Activated CD8-positive, alpha-beta T cell treated with anti-CD3 and anti-CD28 coated beads, Interleukin-2, amount 10 ng/mL, durations not matched to agents 7 days and 5 days (primary cell): ENCODE data around the gene CST2. TPM values are rescaled to one million over a fixed set of nuclear protein-coding genes. Genes with fewer than 3 reads are reported as not detected.
"Not testable (repeated sequence)": the region's sequence is repeated elsewhere in the genome, so short reads cannot be mapped to it uniquely, and the experiment has no call there.

Source experiments
- ATAC-seq: fragments of 150-1000 bp; cut with Tn5 transposase; one replicate; pipeline ENCODE4 v1.10.0; 2021; ENCODE audit warnings: moderate library complexity
- CTCF ChIA-PET: fragments of 350-600 bp; sonication (Branson Sonifier 250); formaldehyde crosslinking; loops from one replicate; lab custom pipeline; 2021; ENCODE audit warnings: antibody characterized with exemption; lab: Charles Lee
- POLR2A ChIA-PET: fragments of 350-600 bp; sonication (Branson Sonifier 250); formaldehyde crosslinking; loops from one replicate; lab custom pipeline; 2021; ENCODE audit warnings: antibody characterized with exemption; lab: Charles Lee
- DNase-seq: peaks from one replicate; pipeline ENCODE4 v3.0.0-alpha.2; 2020
- H3K27ac Mint-ChIP-seq: one replicate; pipeline ENCODE4 v1.8.0; 2021; ENCODE audit warnings: mild to moderate bottlenecking, mixed read lengths
- H3K27me3 Mint-ChIP-seq: one replicate; pipeline ENCODE4 v1.8.0; 2021; ENCODE audit warnings: low read depth, mixed read lengths
- H3K36me3 Mint-ChIP-seq: one replicate; pipeline ENCODE4 v1.8.0; 2021; ENCODE audit warnings: low read depth, mixed read lengths
- H3K4me1 Mint-ChIP-seq: one replicate; pipeline ENCODE4 v1.8.0; 2021; ENCODE audit warnings: low read depth, mixed read lengths
- H3K4me3 Mint-ChIP-seq: one replicate; pipeline ENCODE4 v1.8.0; 2021; ENCODE audit warnings: mild to moderate bottlenecking, mixed read lengths
- H3K9me3 Mint-ChIP-seq: one replicate; pipeline ENCODE4 v1.8.0; 2022; ENCODE audit warnings: mixed read lengths; ENCODE audit not compliant: insufficient read depth
- total RNA-seq, 2 experiments: library from RNA; stranded (reverse); gene quantifications; one replicate each; pipeline ENCODE4 v1.2.3, GENCODE V29; 2021

The CST2 gene
- total RNA-seq, 2 experiments from 2014 or later = not detected

DNA sequence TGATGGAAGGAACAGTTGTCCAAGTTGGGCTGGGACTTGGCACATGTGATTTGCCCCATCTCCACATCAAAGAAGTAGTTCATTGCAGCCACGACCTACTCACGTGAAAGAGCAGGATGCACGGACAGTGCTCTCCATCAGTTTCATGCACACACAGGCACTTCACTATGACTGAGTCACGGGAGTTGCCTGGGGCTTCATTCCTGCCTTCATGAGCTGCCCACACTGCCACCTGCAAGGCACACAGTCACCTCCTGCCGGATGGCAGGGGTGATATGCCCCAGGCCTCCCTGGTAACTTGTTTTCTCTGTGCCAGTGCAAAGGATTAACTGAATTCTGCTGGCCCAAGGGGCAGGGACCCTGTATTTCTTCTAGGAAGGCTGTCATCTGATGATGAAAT, 30.2 kb upstream of the CST2 start:
- no peak for ATAC-seq
- POLR2A ChIA-PET = no interaction called here

GRCh38 chr20:23856226-23856625, 29.7 kb upstream of the CST2 start:
- no peak overlapping the region for H3K4me3 Mint-ChIP-seq
- ChIA-PET POLR2A (no interaction called here), CTCF (no interaction called here)
- H3K27me3 Mint-ChIP-seq = no peaks in the 10 kb centered on the region
- no peaks in the 10 kb centered on the region for H3K4me1 Mint-ChIP-seq
- no peak for DNase-seq
- H3K9me3 Mint-ChIP-seq = no peaks in the 10 kb centered on the region
- no peaks in the 10 kb centered on the region for H3K36me3 Mint-ChIP-seq
- ATAC-seq = no peak
- no peak overlapping the region for H3K27ac Mint-ChIP-seq

More for the DNA sequence above, 30.2 kb upstream of the CST2 start:
- no peak for DNase-seq
- no peaks in the 10 kb centered on the region for H3K9me3 Mint-ChIP-seq
- CTCF ChIA-PET = no interaction called here
- H3K36me3 Mint-ChIP-seq = no peaks in the 10 kb centered on the region
- H3K4me3 Mint-ChIP-seq = no peak overlapping the region
- no peak overlapping the region for H3K27ac Mint-ChIP-seq
- no peaks in the 10 kb centered on the region for H3K4me1 Mint-ChIP-seq
- no peaks in the 10 kb centered on the region for H3K27me3 Mint-ChIP-seq

- H3K27ac Mint-ChIP-seq = no peak overlapping the region
- no peak for ATAC-seq
- no peak for DNase-seq
- CTCF ChIA-PET = no interaction called here
- POLR2A ChIA-PET = no interaction called here
- peaks cover 12% of the 10 kb centered on the region for H3K27me3 Mint-ChIP-seq
- H3K9me3 Mint-ChIP-seq = no peaks in the 10 kb centered on the region
- no peaks in the 10 kb centered on the region for H3K4me1 Mint-ChIP-seq
- no peak overlapping the region for H3K4me3 Mint-ChIP-seq
- H3K36me3 Mint-ChIP-seq = no peaks in the 10 kb centered on the region
Observed at GRCh38 chr20:23841693-23842092, 15.2 kb upstream of the CST2 start.

DNA sequence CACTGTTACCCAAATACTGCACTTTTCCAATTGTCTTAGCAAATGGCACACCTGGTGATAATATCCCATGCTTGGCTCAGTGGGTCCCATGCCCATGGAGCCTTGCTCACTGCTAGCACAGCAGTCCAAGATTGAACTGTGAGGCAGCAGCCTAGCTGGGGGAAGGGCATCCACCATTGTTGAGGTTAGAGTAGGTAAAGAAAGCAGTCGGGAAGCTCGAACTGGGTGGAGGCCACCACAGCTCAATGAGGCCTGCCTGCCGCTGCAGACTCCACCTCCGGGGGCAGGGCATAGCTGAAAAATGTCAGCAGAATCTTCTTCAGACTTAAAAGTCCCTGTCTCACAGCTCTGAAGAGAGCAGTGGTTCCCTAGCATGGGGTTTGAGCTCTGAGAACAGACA, 9.2 kb upstream of the CST2 start:
- ATAC-seq (no peak), DNase-seq (no peak)
- CTCF ChIA-PET = no interaction called here
- H3K4me1 Mint-ChIP-seq = no peaks in the 10 kb centered on the region
- no peak overlapping the region for H3K27ac Mint-ChIP-seq
- POLR2A ChIA-PET = no interaction called here
- H3K4me3 Mint-ChIP-seq = no peak overlapping the region
- no peaks in the 10 kb centered on the region for H3K36me3 Mint-ChIP-seq
- H3K9me3 Mint-ChIP-seq = no peaks in the 10 kb centered on the region
- peaks cover 9% of the 10 kb centered on the region for H3K27me3 Mint-ChIP-seq

- H3K9me3 Mint-ChIP-seq = no peaks in the 10 kb centered on the region
- peaks cover 4% of the 10 kb centered on the region for H3K27me3 Mint-ChIP-seq
- H3K4me3 Mint-ChIP-seq = no peak overlapping the region
- no peak overlapping the region for H3K27ac Mint-ChIP-seq
- H3K36me3 Mint-ChIP-seq = no peaks in the 10 kb centered on the region
- CTCF ChIA-PET = no interaction called here
- H3K4me1 Mint-ChIP-seq = no peaks in the 10 kb centered on the region
- DNase-seq (no peak), ATAC-seq (no peak)
- POLR2A ChIA-PET = interaction anchor here (0.7 kb wide), 1 partner anchor 31 kb away, joined by 3 read pairs; no protein-coding TSS in a partner anchor
Observed at GRCh38 chr20:23832775-23833513, 6.4 kb upstream of the CST2 start.

GRCh38 chr20:23831961-23832360, 5.4 kb upstream of the CST2 start:
- ATAC-seq, CTCF ChIA-PET, H3K27me3 Mint-ChIP-seq, DNase-seq, H3K36me3 Mint-ChIP-seq, H3K4me3 Mint-ChIP-seq, H3K9me3 Mint-ChIP-seq, H3K27ac Mint-ChIP-seq, POLR2A ChIA-PET, H3K4me1 Mint-ChIP-seq: not testable (repeated sequence)

DNA sequence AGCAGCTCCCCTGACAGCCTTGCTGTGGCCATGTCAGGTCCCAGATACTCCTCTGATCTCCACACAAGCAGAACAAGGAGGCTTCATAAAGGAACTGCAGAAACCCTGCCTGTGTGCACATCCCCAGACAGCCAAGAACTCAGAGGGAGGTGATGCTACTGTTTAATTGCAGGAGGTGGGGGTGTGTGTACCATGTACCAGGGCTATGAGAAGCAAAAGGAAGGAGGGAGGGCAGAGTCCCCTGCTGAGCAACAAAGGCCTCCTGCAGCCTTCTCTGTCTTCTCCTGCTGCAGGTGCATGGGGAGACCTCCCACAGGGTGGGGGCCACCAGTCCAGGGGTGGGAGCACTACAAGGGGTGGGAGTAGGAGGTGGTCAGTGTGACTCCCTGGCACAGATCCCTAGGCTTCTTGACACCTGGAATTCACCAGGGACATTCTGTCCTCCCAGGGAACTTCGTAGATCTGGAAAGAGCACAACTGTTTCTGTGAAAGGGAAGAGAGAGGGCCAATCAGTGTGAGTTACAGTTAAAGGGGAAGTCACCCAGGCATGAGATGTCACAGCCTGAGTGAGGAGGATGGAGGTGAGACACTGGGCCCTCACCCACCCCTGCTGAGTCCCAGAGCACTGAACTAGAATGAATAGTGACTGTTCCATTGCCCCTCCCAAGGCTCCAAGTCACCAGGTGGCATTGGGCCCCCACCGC, 2.8 kb downstream of the CST2 start:
- ATAC-seq = no peak
- Mint-ChIP-seq H3K27ac (no peak overlapping the region), H3K9me3 (no peaks in the 10 kb centered on the region), H3K36me3 (no peaks in the 10 kb centered on the region), H3K4me3 (no peak overlapping the region), H3K4me1 (no peaks in the 10 kb centered on the region), H3K27me3 (no peaks in the 10 kb centered on the region)
- DNase-seq = no peak
- ChIA-PET POLR2A (no interaction called here), CTCF (no interaction called here)

DNA sequence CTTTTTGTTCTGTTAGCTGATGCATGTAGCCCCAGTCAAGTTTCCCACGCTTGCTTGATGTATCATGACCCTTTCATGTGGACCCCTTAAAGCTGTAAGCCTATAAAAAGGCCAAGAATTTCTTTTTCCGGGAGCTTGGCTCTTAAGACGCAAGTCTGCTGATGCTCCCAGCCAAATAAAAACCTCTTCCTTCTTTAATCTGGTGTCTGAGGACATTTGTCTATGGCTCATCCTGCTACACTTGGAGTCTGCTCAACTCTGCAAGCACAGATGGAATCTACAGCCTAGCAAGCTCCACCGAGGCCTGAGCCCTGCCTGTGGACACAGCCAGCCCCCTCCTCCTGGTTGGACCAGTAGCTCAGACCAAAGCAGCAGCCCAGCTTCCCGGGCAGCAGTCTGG, 3.4 kb downstream of the CST2 start:
- no peaks in the 10 kb centered on the region for H3K4me1 Mint-ChIP-seq
- H3K36me3 Mint-ChIP-seq = no peaks in the 10 kb centered on the region
- no peaks in the 10 kb centered on the region for H3K9me3 Mint-ChIP-seq
- H3K27me3 Mint-ChIP-seq = no peaks in the 10 kb centered on the region
- no peak overlapping the region for H3K27ac Mint-ChIP-seq
- no peak for DNase-seq
- ChIA-PET POLR2A (no interaction called here), CTCF (no interaction called here)
- H3K4me3 Mint-ChIP-seq = no peak overlapping the region
- no peak for ATAC-seq

- ATAC-seq (no peak), DNase-seq (no peak)
- Mint-ChIP-seq H3K36me3 (no peaks in the 10 kb centered on the region), H3K4me1 (no peaks in the 10 kb centered on the region), H3K27me3 (no peaks in the 10 kb centered on the region), H3K9me3 (no peaks in the 10 kb centered on the region), H3K27ac (no peak overlapping the region), H3K4me3 (no peak overlapping the region)
- ChIA-PET POLR2A (no interaction called here), CTCF (no interaction called here)
Observed at GRCh38 chr20:23820493-23820892, 6.0 kb downstream of the CST2 start.

DNA sequence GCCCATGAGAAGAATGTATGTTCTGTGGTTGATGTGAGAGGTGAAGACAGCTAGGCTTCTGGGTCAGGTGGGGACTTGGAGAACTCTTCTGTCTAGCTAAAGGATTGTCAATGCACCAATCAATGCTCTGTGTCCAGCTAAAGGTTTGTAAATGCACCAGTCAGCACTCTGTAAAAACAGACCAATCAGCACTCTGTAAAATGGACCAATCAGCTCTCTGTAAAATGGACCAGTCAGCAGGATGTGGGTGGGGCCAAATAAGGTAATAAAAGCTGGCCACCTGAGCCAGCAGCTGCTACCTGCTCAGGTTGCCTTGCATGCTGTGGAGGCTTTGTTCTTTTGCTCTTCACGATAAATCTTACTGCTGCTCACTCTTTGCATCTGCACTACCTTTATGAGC, 15.0 kb downstream of the CST2 start:
- H3K4me3 Mint-ChIP-seq, CTCF ChIA-PET, H3K36me3 Mint-ChIP-seq, ATAC-seq, H3K4me1 Mint-ChIP-seq, H3K9me3 Mint-ChIP-seq, POLR2A ChIA-PET, H3K27ac Mint-ChIP-seq, DNase-seq: not testable (repeated sequence)
- peaks cover 20% of the 10 kb centered on the region for H3K27me3 Mint-ChIP-seq

GRCh38 chr20:23810349-23810748, 16.2 kb downstream of the CST2 start:
- H3K4me3 Mint-ChIP-seq, H3K4me1 Mint-ChIP-seq, ATAC-seq, DNase-seq, POLR2A ChIA-PET, H3K9me3 Mint-ChIP-seq, CTCF ChIA-PET, H3K36me3 Mint-ChIP-seq, H3K27ac Mint-ChIP-seq: not testable (repeated sequence)
- H3K27me3 Mint-ChIP-seq = peaks cover 20% of the 10 kb centered on the region

- H3K4me3 Mint-ChIP-seq = no peak overlapping the region
- ChIA-PET CTCF (no interaction called here), POLR2A (no interaction called here)
- no peaks in the 10 kb centered on the region for H3K36me3 Mint-ChIP-seq
- DNase-seq (no peak), ATAC-seq (no peak)
- no peaks in the 10 kb centered on the region for H3K9me3 Mint-ChIP-seq
- no peaks in the 10 kb centered on the region for H3K4me1 Mint-ChIP-seq
- H3K27me3 Mint-ChIP-seq = no peaks in the 10 kb centered on the region
- H3K27ac Mint-ChIP-seq = no peak overlapping the region
Observed at GRCh38 chr20:23800865-23801264, 25.7 kb downstream of the CST2 start.
